ENCODE data around the gene CAMK1D.

DNA sequence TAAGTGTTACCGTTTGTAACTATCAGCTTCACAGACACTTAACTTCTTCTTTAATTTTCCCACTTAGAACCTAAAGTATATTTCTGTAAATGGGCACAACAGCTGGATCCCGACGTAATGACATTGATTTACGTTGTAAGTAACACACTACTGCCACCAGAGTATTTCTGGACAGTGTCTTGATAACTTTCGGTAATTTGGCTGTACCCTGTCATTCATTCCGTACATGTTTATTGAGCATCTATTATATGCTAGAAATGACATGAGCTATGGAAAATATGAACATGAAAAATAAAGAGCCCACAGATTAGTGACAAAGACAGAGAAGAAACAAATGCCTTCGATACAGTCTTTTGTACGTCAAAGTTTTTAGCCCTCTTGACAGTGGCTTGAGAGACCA, 360.8 kb downstream of the CAMK1D start:
- TF ChIP-seq EP300 (IDR thresholded peaks at IDR 0.05; ENCODE audit: borderline replicate concordance in 1 of 2, low read depth in 2 of 2, low read length in 2 of 2), result no peak
- no peak for TF ChIP-seq POLR2AphosphoS5 (IDR thresholded peaks at IDR 0.05; ENCODE audit: low read depth, low read length)
- no peak for TF ChIP-seq SRF (IDR thresholded peaks at IDR 0.05; ENCODE audit: low read depth, low read length)
- no peak for TF ChIP-seq RXRA (IDR thresholded peaks at IDR 0.05; ENCODE audit: insufficient read depth, low read depth, low read length)
- TF ChIP-seq, protein P1, sequence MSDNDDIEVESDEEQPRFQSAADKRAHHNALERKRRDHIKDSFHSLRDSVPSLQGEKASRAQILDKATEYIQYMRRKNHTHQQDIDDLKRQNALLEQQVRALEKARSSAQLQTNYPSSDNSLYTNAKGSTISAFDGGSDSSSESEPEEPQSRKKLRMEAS (IDR thresholded peaks at IDR 0.05), result no peak

All from H1 (cell line).